ENCODE data around the gene RNF130.

- TF ChIP-seq CTCF (IDR thresholded peaks at IDR 0.05 in 4 of 5, conservative IDR thresholded peaks at IDR 0.05 in 1 of 5) (no peak), POLR2A (IDR thresholded peaks at IDR 0.05) (no peak)
Observed at GRCh38 chr5:180117000-180117725, 45.6 kb upstream of the RNF130 start.

Data from gastrocnemius medialis (tissue), 4 donors.